SKM-1 (cell line): ENCODE measurements around the gene IFT122.

Experiments used
- DNase-seq: peaks from one replicate; lab custom pipeline; 2025; ENCODE audit not compliant: unreplicated experiment; lab: John Stamatoyannopoulos, UW

IFT122 gene

GRCh38 chr3:129567939-129568338 is 127.9 kb downstream of the IFT122 start:
- no peak for DNase-seq

- no peak for DNase-seq
These were observed 129.8 kb downstream of the IFT122 start for GRCh38 chr3:129569856-129570255.
